NCI-H82 treated with DMSO at 0.1 percent for 48 hours (cell line): ENCODE measurements around the gene QSOX2.

Experiments used
- DNase-seq: peaks from one replicate; lab custom pipeline; 2025; ENCODE audit not compliant: unreplicated experiment; lab: John Stamatoyannopoulos, UW

The QSOX2 gene, protein sequence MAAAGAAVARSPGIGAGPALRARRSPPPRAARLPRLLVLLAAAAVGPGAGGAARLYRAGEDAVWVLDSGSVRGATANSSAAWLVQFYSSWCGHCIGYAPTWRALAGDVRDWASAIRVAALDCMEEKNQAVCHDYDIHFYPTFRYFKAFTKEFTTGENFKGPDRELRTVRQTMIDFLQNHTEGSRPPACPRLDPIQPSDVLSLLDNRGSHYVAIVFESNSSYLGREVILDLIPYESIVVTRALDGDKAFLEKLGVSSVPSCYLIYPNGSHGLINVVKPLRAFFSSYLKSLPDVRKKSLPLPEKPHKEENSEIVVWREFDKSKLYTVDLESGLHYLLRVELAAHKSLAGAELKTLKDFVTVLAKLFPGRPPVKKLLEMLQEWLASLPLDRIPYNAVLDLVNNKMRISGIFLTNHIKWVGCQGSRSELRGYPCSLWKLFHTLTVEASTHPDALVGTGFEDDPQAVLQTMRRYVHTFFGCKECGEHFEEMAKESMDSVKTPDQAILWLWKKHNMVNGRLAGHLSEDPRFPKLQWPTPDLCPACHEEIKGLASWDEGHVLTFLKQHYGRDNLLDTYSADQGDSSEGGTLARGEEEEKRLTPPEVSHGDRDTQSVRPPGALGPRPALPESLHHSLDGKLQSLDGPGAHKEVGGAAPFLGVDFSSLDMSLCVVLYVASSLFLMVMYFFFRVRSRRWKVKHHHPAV

GRCh38 chr9:136245219-136246150 is at the start of gene QSOX2:
Gene QSOX2, minus strand, starts transcription at chr9:136245812. Its CDS starts 9 bp downstream, at chr9:136245803.
- DNase-seq: peak; percentile 38

DNA sequence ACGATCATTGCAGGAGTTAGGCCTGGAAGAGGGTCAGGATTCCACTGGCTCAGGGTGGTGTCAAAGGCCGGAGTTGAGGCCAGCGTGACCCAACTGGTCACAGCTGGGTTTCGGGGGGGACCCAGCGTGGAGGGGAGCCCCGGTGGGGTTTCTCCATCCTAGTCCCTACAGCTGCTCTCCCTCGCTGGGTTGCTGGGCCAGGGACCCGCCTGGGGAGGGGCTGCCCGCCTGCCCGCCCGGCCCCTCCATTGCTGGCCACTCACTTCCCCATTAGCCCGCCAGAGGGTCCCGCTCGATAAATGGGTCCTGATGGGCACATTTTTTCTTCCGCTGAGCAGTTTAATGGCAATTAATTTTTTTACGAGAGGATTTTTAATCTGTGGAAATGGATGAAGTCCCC is 49.4 kb upstream of the QSOX2 start:
- DNase-seq: no peak

- DNase-seq: no peak
Measured at GRCh38 chr9:136294437-136294836, 48.8 kb upstream of the QSOX2 start.

GRCh38 chr9:136293476-136294077 is 48.0 kb upstream of the QSOX2 start:
- DNase-seq: no peak

GRCh38 chr9:136292591-136293448 is 47.2 kb upstream of the QSOX2 start:
- no peak for DNase-seq

DNA sequence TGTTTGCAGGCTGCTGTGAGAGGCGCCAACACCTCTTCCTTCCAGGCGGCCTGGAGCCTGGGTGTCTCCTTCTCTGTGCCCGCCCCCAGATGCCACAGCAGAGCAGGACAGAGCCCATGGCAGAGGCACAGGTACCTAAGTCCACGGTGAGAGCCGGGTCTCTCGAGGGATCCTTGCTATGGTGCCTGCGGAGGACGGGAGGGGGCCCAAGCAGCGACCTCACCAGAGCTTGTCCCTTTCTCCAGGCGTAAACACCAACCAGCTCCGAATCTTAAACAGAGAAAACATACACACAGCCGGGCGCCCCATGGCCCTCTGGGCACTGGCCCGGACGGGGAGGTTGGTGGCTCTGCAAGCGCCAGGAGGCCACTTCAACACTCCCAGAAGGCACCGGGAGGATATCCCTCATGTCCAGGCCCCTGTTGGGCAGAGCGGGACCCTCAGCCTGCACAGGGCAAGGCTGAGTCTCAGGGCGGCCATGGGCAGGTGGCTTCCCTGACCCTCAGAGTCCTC is 46.5 kb upstream of the QSOX2 start:
- DNase-seq: no peak

DNA sequence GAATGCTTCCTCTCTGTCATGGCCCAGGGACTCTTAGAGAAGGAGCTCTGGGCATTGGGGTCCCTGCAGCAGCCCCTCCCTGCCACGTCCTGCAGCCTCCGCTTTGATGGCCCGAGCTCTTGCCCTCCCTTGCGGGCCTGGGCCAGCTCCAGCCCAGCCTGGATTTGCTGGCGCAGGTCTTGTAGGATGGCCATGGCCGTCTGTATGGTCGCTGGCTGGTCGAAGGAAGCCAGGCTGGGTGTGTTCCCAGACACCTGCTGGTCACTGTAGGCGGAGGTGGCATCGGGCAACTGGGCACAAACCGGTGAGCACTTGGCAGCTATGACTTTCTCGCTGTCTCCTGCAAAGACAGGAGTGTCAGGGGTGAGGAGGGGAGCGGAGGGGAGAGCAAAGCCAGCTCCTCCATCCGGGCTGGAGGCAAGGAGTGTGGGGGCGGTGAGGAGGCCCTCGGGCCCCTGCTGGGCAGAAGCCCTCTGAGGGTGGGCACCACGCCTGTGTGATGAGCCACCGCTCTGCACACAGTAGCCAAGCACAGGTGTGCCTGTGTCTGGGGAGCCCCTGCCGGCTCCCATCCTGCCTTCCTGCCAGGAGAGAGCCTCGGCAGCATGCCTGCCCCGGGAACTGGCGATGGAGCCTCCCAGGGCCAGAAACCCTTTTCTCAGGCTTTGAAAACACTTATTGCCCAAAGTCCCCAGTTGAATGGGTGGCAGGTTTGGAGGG is 45.9 kb upstream of the QSOX2 start:
- DNase-seq: no peak

GRCh38 chr9:136290508-136291000 is 44.9 kb upstream of the QSOX2 start:
- DNase-seq: no peak

DNA sequence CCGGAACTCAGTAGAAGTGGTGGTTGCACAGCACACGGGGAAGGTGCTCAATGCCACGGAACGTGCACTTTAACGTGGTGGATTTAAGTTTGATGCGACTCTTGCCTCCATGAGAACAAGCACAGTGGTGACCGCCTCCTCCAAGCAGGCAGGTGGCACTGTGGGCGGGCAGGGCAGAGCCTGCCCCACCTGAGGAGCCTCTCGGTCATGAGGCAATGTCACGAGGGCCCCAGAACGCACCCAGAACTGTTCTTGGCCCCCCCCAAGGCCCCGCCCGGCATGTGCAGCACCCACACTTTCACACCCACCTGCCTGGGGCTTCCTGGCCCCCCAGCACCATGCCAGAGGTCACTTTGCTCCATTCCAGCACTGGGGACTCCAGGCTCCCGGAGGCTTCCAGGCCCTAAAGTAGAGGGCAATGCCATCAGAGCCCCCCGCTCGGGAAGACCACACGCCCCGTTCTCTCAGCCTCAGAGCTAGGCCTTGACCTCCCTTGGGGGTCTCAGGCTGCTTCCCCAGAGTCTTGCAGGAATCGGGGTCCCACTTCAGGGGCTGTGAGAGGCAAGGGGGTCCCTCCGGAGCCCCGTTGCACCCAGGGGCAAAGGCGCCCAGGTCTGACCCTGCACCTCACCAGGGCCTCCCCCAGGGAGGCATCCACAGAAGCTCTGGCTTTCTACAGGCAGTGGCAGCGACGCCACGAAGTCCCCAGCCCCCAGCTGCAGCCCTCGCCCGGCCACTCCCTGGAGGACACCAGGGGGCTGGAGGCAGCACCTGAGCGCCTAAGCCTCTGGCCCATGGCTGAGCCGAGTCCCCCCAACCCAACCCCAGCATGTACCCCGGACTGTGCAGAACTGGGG is 44.3 kb upstream of the QSOX2 start:
- no peak for DNase-seq

GRCh38 chr9:136287960-136288753 is 42.5 kb upstream of the QSOX2 start:
- no peak for DNase-seq

GRCh38 chr9:136286987-136287379 is 41.4 kb upstream of the QSOX2 start:
- no peak for DNase-seq

DNA sequence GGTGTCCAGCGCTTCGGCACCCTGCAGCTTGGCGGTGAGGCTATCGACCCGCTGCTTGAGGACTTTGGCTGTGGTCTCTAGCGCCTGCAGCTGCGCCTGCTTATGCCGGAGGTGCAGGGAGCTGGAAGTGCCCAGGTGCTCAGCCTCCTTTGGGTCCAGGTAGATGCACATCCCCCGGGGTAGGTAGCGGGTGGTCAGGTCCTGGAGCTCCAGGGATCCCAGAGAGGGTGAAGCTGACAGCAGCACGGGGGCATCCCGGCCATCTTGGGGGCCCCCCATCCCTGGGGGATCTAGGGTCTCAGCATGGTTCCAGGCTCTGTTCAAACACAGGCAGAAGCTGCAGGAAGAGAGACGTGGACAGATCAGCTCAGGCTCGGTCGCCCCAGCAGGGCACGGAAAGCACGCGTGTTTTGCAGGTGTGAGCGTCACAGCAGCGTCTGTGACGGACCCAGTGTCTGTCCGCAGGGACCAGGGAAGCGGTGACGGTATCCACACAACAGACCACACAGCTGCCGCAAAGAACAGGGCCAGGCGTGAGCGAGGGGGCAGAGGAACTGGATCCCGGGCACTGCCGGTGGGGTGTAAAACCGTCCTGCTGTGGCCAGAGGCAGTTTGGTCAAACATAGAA is 40.9 kb upstream of the QSOX2 start:
- no peak for DNase-seq

GRCh38 chr9:136285501-136286358 is 40.1 kb upstream of the QSOX2 start:
- no peak for DNase-seq

- DNase-seq: no peak
Measured at GRCh38 chr9:136284951-136285350, 39.3 kb upstream of the QSOX2 start.

- no peak for DNase-seq
Measured at GRCh38 chr9:136284311-136284710, 38.7 kb upstream of the QSOX2 start.
